A549 (cell line): ENCODE results near the gene LMOD1. TPM values are rescaled to one million over a fixed set of nuclear protein-coding genes. Genes with fewer than 3 reads are reported as not detected.

Source experiments
- ATAC-seq, 2 experiments: fragments of 200-7000 bp in 1 of 2; fragments of >200 bp in 1 of 2; cut with Nextera tagmentation in 1 of 2; cut with Tn5 transposase in 1 of 2; 3 replicates each; pipeline versions ENCODE4 v1.8.0 to v1.9.1; 2018 to 2020; ENCODE audit warnings: mild to moderate bottlenecking in 1 of 2, moderate library complexity in 1 of 2
- CTCF ChIA-PET: fragments of 300-600 bp; sonication (Branson Sonifier 250); formaldehyde crosslinking; extraction: SDS; loops from one replicate; lab custom pipeline; 2021; ENCODE audit warnings: antibody characterized with exemption, inconsistent platforms; lab: Yijun Ruan, JAX
- POLR2A ChIA-PET: fragments of 350-600 bp; formaldehyde crosslinking; extraction: SDS; loops from one replicate; lab custom pipeline; 2021; ENCODE audit warnings: antibody characterized with exemption, inconsistent platforms; lab: Yijun Ruan, JAX
- DNase-seq, 2 experiments: peaks; one replicate each; pipeline versions ENCODE4 v3.0.0 to v3.0.0-alpha.2; 2011 to 2016; ENCODE audit warnings: low read depth in 1 of 2, low spot score in 1 of 2
- FAIRE-seq: peaks from 2 replicates; lab custom pipeline; 2011; peaks lifted over from hg19 to GRCh38; lab: Jason Lieb, UNC
- H3K27ac ChIP-seq, 2 experiments: fragments of >200 bp; sonication (Bioruptor Twin); formaldehyde crosslinking; 3 replicates each; pipeline ENCODE4 v1.5.1; 2016 to 2017
- H3K4me1 ChIP-seq: fragments of >200 bp; sonication (Bioruptor Twin); formaldehyde crosslinking; 3 replicates; pipeline ENCODE4 v1.6.1; 2016
- H3K4me2 ChIP-seq: fragments of >200 bp; sonication (Bioruptor Twin); formaldehyde crosslinking; 3 replicates; pipeline ENCODE4 v1.6.1; 2016
- H3K4me3 ChIP-seq: fragments of >200 bp; sonication (Bioruptor Twin); formaldehyde crosslinking; 3 replicates; pipeline ENCODE4 v1.5.1; 2016
- H3K9me3 ChIP-seq: fragments of >200 bp; sonication (Bioruptor Twin); formaldehyde crosslinking; 3 replicates; pipeline ENCODE4 v1.6.1; 2016
- BHLHE40 ChIP-seq: IDR thresholded peaks from 2 replicates; pipeline ENCODE4 v1.6.1; 2012; ENCODE audit warnings: low read depth, low read length, inconsistent platforms
- CBX2 ChIP-seq: fragments of 200-600 bp; sonication (generic); IDR thresholded peaks from 2 replicates; pipeline ENCODE4 v1.6.1; 2016; ENCODE audit warnings: low read depth, mild to moderate bottlenecking, borderline replicate concordance
- CEBPB ChIP-seq, 2 experiments: fragments of >200 bp in 1 of 2; sonication (Bioruptor Twin) in 1 of 2; formaldehyde crosslinking in 1 of 2; IDR thresholded peaks; 2 replicates each; pipeline ENCODE4 v1.6.1; 2012 to 2016
- CHD2 ChIP-seq: fragments of 150-350 bp; IDR thresholded peaks from 2 replicates; pipeline ENCODE4 v1.6.1; 2014; ENCODE audit warnings: low read length; ENCODE audit not compliant: partially characterized antibody
- CHD4 ChIP-seq: fragments of 200-600 bp; sonication (generic); IDR thresholded peaks from 2 replicates; pipeline ENCODE4 v1.6.1; 2016; ENCODE audit warnings: antibody characterized with exemption, mild to moderate bottlenecking, borderline replicate concordance
- ESRRA ChIP-seq: fragments of 150-350 bp; IDR thresholded peaks from 2 replicates; pipeline ENCODE4 v1.6.1; 2014; ENCODE audit warnings: mild to moderate bottlenecking, low read length, borderline replicate concordance
- FOXS1 ChIP-seq: fragments of 250-450 bp; sonication (Bioruptor Pico); IDR thresholded peaks from 2 replicates; pipeline ENCODE4 v1.5.0; 2020; ENCODE audit warnings: mild to moderate bottlenecking, moderate library complexity
- HMGXB4 ChIP-seq: fragments of 250-450 bp; sonication (Bioruptor Pico); IDR thresholded peaks from 2 replicates; pipeline ENCODE4 v1.5.0; 2021; ENCODE audit warnings: mild to moderate bottlenecking, moderate library complexity, borderline replicate concordance
- HOXB13 ChIP-seq: fragments of 250-450 bp; sonication (Bioruptor Pico); IDR thresholded peaks from 2 replicates; pipeline ENCODE4 v1.5.0; 2020; ENCODE audit warnings: low read depth, mild to moderate bottlenecking, moderate library complexity
- JUNB ChIP-seq: fragments of >200 bp; sonication (Bioruptor Twin); formaldehyde crosslinking; IDR thresholded peaks from 2 replicates; pipeline ENCODE4 v1.6.1; 2016
- KDM5A ChIP-seq: fragments of 200-600 bp; sonication (generic); IDR thresholded peaks from 2 replicates; pipeline ENCODE4 v1.6.1; 2016; ENCODE audit warnings: antibody characterized with exemption, mild to moderate bottlenecking
- MAFK ChIP-seq: fragments of 450-650 bp; IDR thresholded peaks from 2 replicates; pipeline ENCODE4 v1.6.1; 2014; ENCODE audit not compliant: partially characterized antibody
- NPAS2 ChIP-seq: fragments of 250-450 bp; sonication (Bioruptor Pico); IDR thresholded peaks from 2 replicates; pipeline ENCODE4 v1.8.0; 2022; ENCODE audit warnings: mild to moderate bottlenecking, moderate library complexity, borderline replicate concordance
- NR3C1 ChIP-seq: fragments of >200 bp; sonication (Bioruptor Twin); formaldehyde crosslinking; IDR thresholded peaks from 3 replicates; pipeline ENCODE4 v1.6.1; 2017
- POLR2AphosphoS2 ChIP-seq: conservative IDR thresholded peaks from 2 replicates; pipeline ENCODE4 v1.6.1; 2012; ENCODE audit warnings: low read length, improper control_type of control experiment, inconsistent platforms
- RNF2 ChIP-seq: fragments of 200-600 bp; sonication (generic); IDR thresholded peaks from 2 replicates; pipeline ENCODE4 v1.6.1; 2016; ENCODE audit warnings: low read depth, mild to moderate bottlenecking, antibody characterized with exemption, moderate library complexity, borderline replicate concordance
- SMC3 ChIP-seq: fragments of >200 bp; sonication (Bioruptor Twin); formaldehyde crosslinking; IDR thresholded peaks from 3 replicates; pipeline ENCODE4 v1.6.1; 2018; ENCODE audit warnings: inconsistent platforms
- SREBF2 ChIP-seq: fragments of 450-650 bp; IDR thresholded peaks from 2 replicates; pipeline ENCODE4 v1.6.1; 2014; ENCODE audit warnings: mild to moderate bottlenecking, moderate library complexity
- TP53 ChIP-seq: fragments of 250-450 bp; sonication (Bioruptor Pico); IDR thresholded peaks from 2 replicates; pipeline ENCODE4 v1.5.0; 2021; ENCODE audit warnings: mild to moderate bottlenecking, moderate library complexity
- ZNF302 ChIP-seq: fragments of 250-450 bp; sonication (Bioruptor Pico); IDR thresholded peaks from 2 replicates; pipeline ENCODE4 v1.9.0; 2021; ENCODE audit warnings: inconsistent platforms, mild to moderate bottlenecking, moderate library complexity
- ZSCAN20 ChIP-seq: fragments of 250-450 bp; sonication (Bioruptor Pico); IDR thresholded peaks from 2 replicates; pipeline ENCODE4 v1.8.0; 2022; ENCODE audit warnings: mild to moderate bottlenecking, moderate library complexity
- WGBS: methylation state at CpG from one replicate; pipeline ENCODE4 v1.1.6; 2017; ENCODE audit errors: missing lambda C conversion rate; 5-methylcytosine and 5-hydroxymethylcytosine counted together
- polyA plus RNA-seq, 4 experiments: library from polyadenylated mRNA; depleted of rRNA in 3 of 4; stranded (reverse); fragments of >200 nt; fragmentation: RNase III in 1 of 4; extraction: RNeasy Plus Mini Kit Qiagen cat#74134 plus additional on column Dnase treatment in 1 of 4; gene quantifications; 2 replicates in 3 of 4; 3 replicates in 1 of 4; pipeline ENCODE4 v1.2.3, GENCODE V29; 2011 to 2017
- TF ChIP-seq, protein P1 (sequence below): fragments of >200 bp; sonication (Bioruptor Twin); formaldehyde crosslinking; IDR thresholded peaks from 3 replicates; pipeline ENCODE4 v1.6.1; 2016
- TF ChIP-seq, protein P2 (sequence below): fragments of 200-600 bp; sonication (generic); IDR thresholded peaks from 2 replicates; pipeline ENCODE4 v1.6.1; 2016; ENCODE audit warnings: antibody characterized with exemption, mild to moderate bottlenecking, moderate library complexity

LMOD1 gene
- polyA plus RNA-seq, 2 of the 4 experiments (the other 2 are of a cell fraction) = not detected

GRCh38 chr1:201905234-201905890, 41.0 kb downstream of the LMOD1 start:
- FAIRE-seq (no peak), ATAC-seq (no peak), DNase-seq (no peak)
- no peak overlapping the region for H3K4me3 ChIP-seq
- H3K4me2 ChIP-seq = no peak overlapping the region
- ChIA-PET CTCF (interaction anchor here (1.0 to 20.2 kb wide), 3 partner anchors 13 to 71 kb away, joined by 3 to 855 read pairs (median 303); partner anchors contain the start of genes RNPEP and SHISA4), POLR2A (interaction anchor here (1.7 kb wide), 1 partner anchor 11 kb away, joined by 4 read pairs; no protein-coding TSS in a partner anchor)
- TF ChIP-seq CHD2 = no peak
- TF ChIP-seq ESRRA = no peak
- no peak for TF ChIP-seq NPAS2 (CRISPR knock-in tag)
- no peak for TF ChIP-seq CBX2
- no peak for TF ChIP-seq TP53 (CRISPR knock-in tag)
- TF ChIP-seq HOXB13 (CRISPR knock-in tag) = no peak
- TF ChIP-seq, protein P1, sequence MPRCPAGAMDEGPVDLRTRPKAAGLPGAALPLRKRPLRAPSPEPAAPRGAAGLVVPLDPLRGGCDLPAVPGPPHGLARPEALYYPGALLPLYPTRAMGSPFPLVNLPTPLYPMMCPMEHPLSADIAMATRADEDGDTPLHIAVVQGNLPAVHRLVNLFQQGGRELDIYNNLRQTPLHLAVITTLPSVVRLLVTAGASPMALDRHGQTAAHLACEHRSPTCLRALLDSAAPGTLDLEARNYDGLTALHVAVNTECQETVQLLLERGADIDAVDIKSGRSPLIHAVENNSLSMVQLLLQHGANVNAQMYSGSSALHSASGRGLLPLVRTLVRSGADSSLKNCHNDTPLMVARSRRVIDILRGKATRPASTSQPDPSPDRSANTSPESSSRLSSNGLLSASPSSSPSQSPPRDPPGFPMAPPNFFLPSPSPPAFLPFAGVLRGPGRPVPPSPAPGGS = no peak
- no peak for TF ChIP-seq FOXS1 (CRISPR knock-in tag)
- no peak for TF ChIP-seq CEBPB (IDR thresholded peaks at IDR 0.05)
- TF ChIP-seq, protein P2, sequence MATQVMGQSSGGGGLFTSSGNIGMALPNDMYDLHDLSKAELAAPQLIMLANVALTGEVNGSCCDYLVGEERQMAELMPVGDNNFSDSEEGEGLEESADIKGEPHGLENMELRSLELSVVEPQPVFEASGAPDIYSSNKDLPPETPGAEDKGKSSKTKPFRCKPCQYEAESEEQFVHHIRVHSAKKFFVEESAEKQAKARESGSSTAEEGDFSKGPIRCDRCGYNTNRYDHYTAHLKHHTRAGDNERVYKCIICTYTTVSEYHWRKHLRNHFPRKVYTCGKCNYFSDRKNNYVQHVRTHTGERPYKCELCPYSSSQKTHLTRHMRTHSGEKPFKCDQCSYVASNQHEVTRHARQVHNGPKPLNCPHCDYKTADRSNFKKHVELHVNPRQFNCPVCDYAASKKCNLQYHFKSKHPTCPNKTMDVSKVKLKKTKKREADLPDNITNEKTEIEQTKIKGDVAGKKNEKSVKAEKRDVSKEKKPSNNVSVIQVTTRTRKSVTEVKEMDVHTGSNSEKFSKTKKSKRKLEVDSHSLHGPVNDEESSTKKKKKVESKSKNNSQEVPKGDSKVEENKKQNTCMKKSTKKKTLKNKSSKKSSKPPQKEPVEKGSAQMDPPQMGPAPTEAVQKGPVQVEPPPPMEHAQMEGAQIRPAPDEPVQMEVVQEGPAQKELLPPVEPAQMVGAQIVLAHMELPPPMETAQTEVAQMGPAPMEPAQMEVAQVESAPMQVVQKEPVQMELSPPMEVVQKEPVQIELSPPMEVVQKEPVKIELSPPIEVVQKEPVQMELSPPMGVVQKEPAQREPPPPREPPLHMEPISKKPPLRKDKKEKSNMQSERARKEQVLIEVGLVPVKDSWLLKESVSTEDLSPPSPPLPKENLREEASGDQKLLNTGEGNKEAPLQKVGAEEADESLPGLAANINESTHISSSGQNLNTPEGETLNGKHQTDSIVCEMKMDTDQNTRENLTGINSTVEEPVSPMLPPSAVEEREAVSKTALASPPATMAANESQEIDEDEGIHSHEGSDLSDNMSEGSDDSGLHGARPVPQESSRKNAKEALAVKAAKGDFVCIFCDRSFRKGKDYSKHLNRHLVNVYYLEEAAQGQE = no peak
- TF ChIP-seq MAFK = no peak
- no peak for TF ChIP-seq SMC3
- no peak for TF ChIP-seq POLR2AphosphoS2
- no peak for TF ChIP-seq JUNB
- no peak for TF ChIP-seq ZNF302 (CRISPR knock-in tag)
- no peak for TF ChIP-seq SREBF2
- TF ChIP-seq CHD4 = no peak
- no peak for TF ChIP-seq ZSCAN20 (CRISPR knock-in tag)
- H3K9me3 ChIP-seq = no peaks in the 10 kb centered on the region
- H3K4me1 ChIP-seq = no peaks in the 10 kb centered on the region
- no peak overlapping the region for H3K27ac ChIP-seq
- WGBS = 70% methylated on average over 6 of the region's 6 CpGs

DNA sequence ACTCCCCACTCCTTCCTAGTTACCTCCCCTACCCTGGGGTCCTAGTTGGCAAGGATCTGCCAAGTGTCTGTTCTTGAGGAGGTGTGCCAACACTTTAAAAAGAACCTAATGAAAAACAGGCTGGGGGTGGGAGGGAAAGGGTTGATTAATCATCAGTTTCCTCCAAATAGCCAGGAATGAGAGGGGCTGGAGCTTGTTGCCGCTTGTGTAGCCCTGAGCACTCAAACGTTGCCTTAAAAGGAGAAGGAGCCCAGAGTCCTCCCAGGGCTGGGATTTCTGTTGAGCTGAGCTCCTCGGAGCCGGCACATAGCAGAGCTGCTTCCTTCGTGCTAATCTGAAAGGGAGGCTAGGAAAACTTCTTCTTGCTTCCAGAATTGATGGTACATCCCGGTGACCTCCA, 41.8 kb downstream of the LMOD1 start:
- 74% methylated on average over 6 of the region's 6 CpGs for WGBS

More for the DNA sequence above, 41.8 kb downstream of the LMOD1 start:
- ATAC-seq = no peak
- TF ChIP-seq HMGXB4 (CRISPR knock-in tag) = no peak
- no peak for TF ChIP-seq RNF2
- no peak for TF ChIP-seq KDM5A
- TF ChIP-seq NR3C1 = no peak
- TF ChIP-seq BHLHE40 = no peak
- no peaks in the 10 kb centered on the region for H3K9me3 ChIP-seq
- no peaks in the 10 kb centered on the region for H3K4me1 ChIP-seq
- H3K4me3 ChIP-seq = no peak overlapping the region
- ChIA-PET CTCF (interaction anchor here (17.1 to 20.2 kb wide), 2 partner anchors 12 to 72 kb away, joined by 303 to 855 read pairs; partner anchors contain the start of genes RNPEP and SHISA4), POLR2A (no interaction called here)
- no peak overlapping the region for H3K4me2 ChIP-seq
- no peak for DNase-seq
- no peak for FAIRE-seq
- no peak overlapping the region for H3K27ac ChIP-seq
